HepG2 (cell line): ENCODE results near the gene MARS2. TPM values are rescaled to one million over a fixed set of nuclear protein-coding genes. Genes with fewer than 3 reads are reported as not detected.
A peak's percentile ranks its signal among the peaks of the same experiment; 100 is the strongest.

Experiments
- FOXC1 ChIP-seq: sonication (generic); formaldehyde crosslinking; IDR thresholded peaks from 2 replicates; pipeline ENCODE4 v1.8.0; 2022; ENCODE audit warnings: mild to moderate bottlenecking, missing genetic modification reagents, borderline replicate concordance
- GMEB2 ChIP-seq: IDR thresholded peaks from 2 replicates; pipeline ENCODE4 v1.6.1; 2016; ENCODE audit warnings: missing biosample characterization, missing genetic modification reagents, low read depth
- MBNL3 ChIP-seq: fragments of 250-450 bp; sonication (Bioruptor Pico); conservative IDR thresholded peaks from 2 replicates; pipeline ENCODE4 v1.8.0; 2022; ENCODE audit warnings: mild to moderate bottlenecking, inconsistent platforms
- MEIS2 ChIP-seq: sonication (generic); formaldehyde crosslinking; IDR thresholded peaks from 2 replicates; pipeline ENCODE4 v1.9.0; 2021; ENCODE audit warnings: mild to moderate bottlenecking, missing genetic modification reagents
- NAIF1 ChIP-seq: sonication (generic); formaldehyde crosslinking; IDR thresholded peaks from 2 replicates; pipeline ENCODE4 v1.5.0; 2020; ENCODE audit warnings: mild to moderate bottlenecking, missing genetic modification reagents, borderline replicate concordance
- SALL1 ChIP-seq: sonication (generic); formaldehyde crosslinking; IDR thresholded peaks from 2 replicates; pipeline ENCODE4 v1.8.0; 2022; ENCODE audit warnings: mild to moderate bottlenecking, missing genetic modification reagents
- SAP130 ChIP-seq: IDR thresholded peaks from 2 replicates; pipeline ENCODE4 v1.6.1; 2016; ENCODE audit warnings: low read depth
- THAP9 ChIP-seq: sonication (generic); formaldehyde crosslinking; IDR thresholded peaks from 2 replicates; pipeline ENCODE4; 2020; ENCODE audit warnings: missing genetic modification reagents, mild to moderate bottlenecking, borderline replicate concordance
- ZNF558 ChIP-seq: sonication (generic); formaldehyde crosslinking; IDR thresholded peaks from 2 replicates; pipeline ENCODE4 v1.9.0; 2022; ENCODE audit warnings: mild to moderate bottlenecking, missing genetic modification reagents, borderline replicate concordance
- ZNF691 ChIP-seq: sonication (generic); formaldehyde crosslinking; IDR thresholded peaks from 2 replicates; pipeline ENCODE4 v1.4.0; 2020; ENCODE audit warnings: missing genetic modification reagents, low read depth, mild to moderate bottlenecking, borderline replicate concordance
- polyA plus RNA-seq, 8 experiments: library from polyadenylated mRNA; depleted of rRNA in 3 of 8; stranded (reverse) in 7 of 8; unstranded in 1 of 8; fragments of >200 nt; fragmentation: Illumina TruSeq in 4 of 8; extraction: Trizol in 4 of 8; gene quantifications; 2 replicates each; pipeline versions ENCODE4 v1.2.1 to v1.2.3, GENCODE V29; 2011 to 2016; ENCODE audit warnings: low read depth in 4 of 8, missing spikeins in 1 of 8, mixed read lengths in 1 of 8; ENCODE audit not compliant: insufficient read depth in 1 of 8
- total RNA-seq, 5 experiments: library from RNA; depleted of rRNA; stranded (reverse); fragments of >200 nt; fragmentation: Illumina TruSeq; extraction: Trizol; gene quantifications; 2 replicates each; pipeline ENCODE4 v1.2.3, GENCODE V29; 2016; ENCODE audit warnings: low read depth in 1 of 5

MARS2 gene
- total and polyA plus RNA-seq, 2 of the 13 experiments (the other 11 are each of a cell fraction or from before 2014, with no cell fraction given) = 6.9 to 16.2 TPM

GRCh38 chr2:197705121-197705911 lies at the start of gene MARS2 (continued):
- no peak for TF ChIP-seq MEIS2 (CRISPR knock-in tag)
- TF ChIP-seq MBNL3 = no peak
- TF ChIP-seq THAP9 (CRISPR knock-in tag) = peak; percentile 79
- TF ChIP-seq SAP130 (CRISPR knock-in tag) = peak; percentile 99
- peak; percentile 59; the same call in 1 of the 2 replicates for TF ChIP-seq ZNF691 (CRISPR knock-in tag)
- TF ChIP-seq GMEB2 (CRISPR knock-in tag) = peak; percentile 57; the same call in 1 of the 2 replicates
- TF ChIP-seq NAIF1 = peak; percentile 82; the same call in 1 of the 2 replicates
- peak; percentile 46; the same call in 1 of the 2 replicates for TF ChIP-seq ZNF558
- TF ChIP-seq FOXC1 = peak; percentile 61; the same call in 1 of the 2 replicates
- peak; percentile 93 for TF ChIP-seq SALL1 (CRISPR knock-in tag)
- TF ChIP-seq, all 625 proteins: peak for 301
